Ishikawa (cell line): Measurements from ENCODE around the gene ADGRG1.

Source experiments
- CEBPB ChIP-seq: IDR thresholded peaks from 2 replicates; pipeline ENCODE4 v1.6.1; 2012
- CREB1 ChIP-seq: IDR thresholded peaks from 2 replicates; pipeline ENCODE4 v1.6.1; 2012; ENCODE audit warnings: low read depth
- EGR1 ChIP-seq: IDR thresholded peaks from 2 replicates; pipeline ENCODE4 v1.6.1; 2012
- EP300 ChIP-seq: IDR thresholded peaks from 2 replicates; pipeline ENCODE4 v1.6.1; 2012; ENCODE audit warnings: borderline replicate concordance
- FOXM1 ChIP-seq: IDR thresholded peaks from 2 replicates; pipeline ENCODE4 v1.6.1; 2012; ENCODE audit warnings: low read depth, borderline replicate concordance
- NFIC ChIP-seq: IDR thresholded peaks from 2 replicates; pipeline ENCODE4 v1.6.1; 2012
- RAD21 ChIP-seq: IDR thresholded peaks from 2 replicates; pipeline ENCODE4 v1.6.1; 2012; ENCODE audit warnings: low read depth
- TAF1 ChIP-seq: IDR thresholded peaks from 2 replicates; pipeline ENCODE4 v1.6.1; 2012; ENCODE audit warnings: low read depth, mild to moderate bottlenecking
- TCF12 ChIP-seq: IDR thresholded peaks from 2 replicates; pipeline ENCODE4 v1.6.1; 2012; ENCODE audit warnings: low read depth
- TEAD4 ChIP-seq: IDR thresholded peaks from 2 replicates; pipeline ENCODE4 v1.6.1; 2012
- YY1 ChIP-seq: IDR thresholded peaks from 2 replicates; pipeline ENCODE4 v1.6.1; 2012; ENCODE audit warnings: low read depth
- ZBTB7A ChIP-seq: IDR thresholded peaks from 2 replicates; pipeline ENCODE4 v1.6.1; 2012; ENCODE audit warnings: low read depth
- TF ChIP-seq, protein P1 (sequence below): IDR thresholded peaks from 2 replicates; pipeline ENCODE4 v1.6.1; 2012; ENCODE audit warnings: low read depth, mild to moderate bottlenecking
- TF ChIP-seq, protein P2 (sequence below): IDR thresholded peaks from 2 replicates; pipeline ENCODE4 v1.6.1; 2012
- TF ChIP-seq, protein P3 (sequence below): IDR thresholded peaks from 2 replicates; pipeline ENCODE4 v1.6.1; 2012

Gene ADGRG1

DNA sequence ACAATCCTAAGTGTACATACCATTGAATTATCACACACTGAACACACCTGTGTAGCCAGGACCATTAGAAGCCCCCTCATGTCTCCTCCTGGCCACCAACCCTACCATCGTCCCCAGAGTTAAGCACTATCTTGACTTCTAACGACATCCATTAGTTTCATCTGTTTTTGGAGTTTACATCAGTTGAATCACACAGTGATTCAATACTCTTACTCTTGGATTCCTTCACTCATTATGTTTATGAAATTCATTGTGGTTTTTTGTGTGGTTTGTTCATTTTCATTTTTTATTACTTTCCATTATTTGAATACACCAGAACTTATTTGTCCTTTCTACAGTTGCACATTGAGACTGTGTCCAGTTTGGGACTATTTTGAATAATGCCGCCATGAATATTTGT, 79.7 kb downstream of the ADGRG1 start:
- TF ChIP-seq, protein P1, sequence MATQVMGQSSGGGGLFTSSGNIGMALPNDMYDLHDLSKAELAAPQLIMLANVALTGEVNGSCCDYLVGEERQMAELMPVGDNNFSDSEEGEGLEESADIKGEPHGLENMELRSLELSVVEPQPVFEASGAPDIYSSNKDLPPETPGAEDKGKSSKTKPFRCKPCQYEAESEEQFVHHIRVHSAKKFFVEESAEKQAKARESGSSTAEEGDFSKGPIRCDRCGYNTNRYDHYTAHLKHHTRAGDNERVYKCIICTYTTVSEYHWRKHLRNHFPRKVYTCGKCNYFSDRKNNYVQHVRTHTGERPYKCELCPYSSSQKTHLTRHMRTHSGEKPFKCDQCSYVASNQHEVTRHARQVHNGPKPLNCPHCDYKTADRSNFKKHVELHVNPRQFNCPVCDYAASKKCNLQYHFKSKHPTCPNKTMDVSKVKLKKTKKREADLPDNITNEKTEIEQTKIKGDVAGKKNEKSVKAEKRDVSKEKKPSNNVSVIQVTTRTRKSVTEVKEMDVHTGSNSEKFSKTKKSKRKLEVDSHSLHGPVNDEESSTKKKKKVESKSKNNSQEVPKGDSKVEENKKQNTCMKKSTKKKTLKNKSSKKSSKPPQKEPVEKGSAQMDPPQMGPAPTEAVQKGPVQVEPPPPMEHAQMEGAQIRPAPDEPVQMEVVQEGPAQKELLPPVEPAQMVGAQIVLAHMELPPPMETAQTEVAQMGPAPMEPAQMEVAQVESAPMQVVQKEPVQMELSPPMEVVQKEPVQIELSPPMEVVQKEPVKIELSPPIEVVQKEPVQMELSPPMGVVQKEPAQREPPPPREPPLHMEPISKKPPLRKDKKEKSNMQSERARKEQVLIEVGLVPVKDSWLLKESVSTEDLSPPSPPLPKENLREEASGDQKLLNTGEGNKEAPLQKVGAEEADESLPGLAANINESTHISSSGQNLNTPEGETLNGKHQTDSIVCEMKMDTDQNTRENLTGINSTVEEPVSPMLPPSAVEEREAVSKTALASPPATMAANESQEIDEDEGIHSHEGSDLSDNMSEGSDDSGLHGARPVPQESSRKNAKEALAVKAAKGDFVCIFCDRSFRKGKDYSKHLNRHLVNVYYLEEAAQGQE, result no peak

DNA sequence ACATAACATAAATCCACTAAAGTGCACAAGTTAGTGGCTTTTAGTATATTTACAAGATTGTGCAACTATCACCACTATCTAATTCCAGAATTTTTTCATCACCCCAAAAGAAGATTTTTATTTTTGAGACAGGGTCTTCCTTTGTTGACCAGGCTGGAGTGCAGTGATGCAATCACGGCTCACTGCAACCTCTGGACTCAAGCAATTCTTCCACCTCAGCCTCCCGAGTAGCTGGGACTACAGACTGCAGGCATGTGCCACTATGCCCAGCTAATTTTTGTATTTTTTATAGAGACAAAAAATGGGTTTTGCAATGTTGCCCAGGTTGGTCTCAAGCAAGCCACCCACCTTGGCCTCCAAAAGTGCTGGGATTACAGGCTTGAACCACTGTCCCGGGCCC, 81.2 kb downstream of the ADGRG1 start:
- TF ChIP-seq RAD21 (no peak), FOXM1 (no peak), CEBPB (no peak), TAF1 (no peak), TEAD4 (no peak), TCF12 (no peak), NFIC (no peak), YY1 (no peak), ZBTB7A (no peak), EP300 (no peak), EGR1 (no peak), CREB1 (no peak)
- TF ChIP-seq, protein P2, sequence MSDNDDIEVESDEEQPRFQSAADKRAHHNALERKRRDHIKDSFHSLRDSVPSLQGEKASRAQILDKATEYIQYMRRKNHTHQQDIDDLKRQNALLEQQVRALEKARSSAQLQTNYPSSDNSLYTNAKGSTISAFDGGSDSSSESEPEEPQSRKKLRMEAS, result no peak
- TF ChIP-seq, protein P1, result no peak
- TF ChIP-seq, protein P3, sequence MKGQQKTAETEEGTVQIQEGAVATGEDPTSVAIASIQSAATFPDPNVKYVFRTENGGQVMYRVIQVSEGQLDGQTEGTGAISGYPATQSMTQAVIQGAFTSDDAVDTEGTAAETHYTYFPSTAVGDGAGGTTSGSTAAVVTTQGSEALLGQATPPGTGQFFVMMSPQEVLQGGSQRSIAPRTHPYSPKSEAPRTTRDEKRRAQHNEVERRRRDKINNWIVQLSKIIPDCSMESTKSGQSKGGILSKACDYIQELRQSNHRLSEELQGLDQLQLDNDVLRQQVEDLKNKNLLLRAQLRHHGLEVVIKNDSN, result no peak

DNA sequence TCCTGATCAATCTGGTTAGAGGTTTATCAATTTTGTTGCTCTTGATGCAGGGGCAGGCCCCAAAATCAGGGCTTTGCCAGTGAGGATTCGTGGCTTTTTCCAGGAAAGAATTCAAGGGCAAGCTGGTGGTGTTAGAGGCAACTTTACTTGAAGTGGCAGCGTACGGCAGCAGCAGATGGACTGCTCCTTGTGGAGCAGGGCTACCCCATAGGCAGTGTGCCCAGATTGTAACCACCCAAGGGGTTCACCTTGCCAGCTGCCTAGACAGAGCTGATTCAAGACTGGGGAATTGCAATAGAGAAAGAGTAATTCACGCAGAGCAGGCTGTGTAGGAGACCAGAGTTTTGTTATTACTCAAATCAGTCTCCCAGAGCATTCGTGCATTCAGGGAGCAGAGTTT, 82.9 kb downstream of the ADGRG1 start:
- TF ChIP-seq TCF12 (no peak), CEBPB (no peak), RAD21 (no peak), TEAD4 (no peak), CREB1 (no peak), YY1 (no peak), EGR1 (no peak), ZBTB7A (no peak), EP300 (no peak), NFIC (no peak), FOXM1 (no peak), TAF1 (no peak)
- TF ChIP-seq, protein P1, result no peak
- TF ChIP-seq, protein P3, result no peak
- TF ChIP-seq, protein P2, result no peak

DNA sequence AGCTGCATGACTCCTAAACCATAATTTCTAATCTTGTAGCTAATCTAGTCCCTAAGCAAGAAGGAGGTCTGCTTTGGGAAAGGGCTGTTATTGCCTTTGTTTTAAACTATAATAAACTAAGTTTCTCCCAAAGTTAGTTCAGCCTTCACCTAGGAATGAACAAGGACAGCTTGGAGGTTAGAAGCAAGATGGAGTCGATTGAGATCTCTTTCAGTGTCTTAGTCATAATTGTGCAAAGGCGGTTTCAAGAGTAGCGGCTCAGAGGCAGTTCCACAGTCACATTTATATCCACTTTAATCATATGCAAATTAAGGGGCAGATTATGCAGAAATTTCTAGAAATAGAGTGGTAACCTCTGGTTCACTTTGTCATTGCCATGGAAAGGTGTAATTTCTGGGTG, 83.6 kb downstream of the ADGRG1 start:
- TF ChIP-seq, protein P3, result no peak
- TF ChIP-seq, protein P1, result no peak
- TF ChIP-seq EGR1, result no peak
- no peak for TF ChIP-seq TCF12
- TF ChIP-seq EP300, result no peak
- no peak for TF ChIP-seq YY1
- no peak for TF ChIP-seq ZBTB7A
